Measurements from ENCODE around the gene UBR3. TPM values are rescaled to one million over a fixed set of nuclear protein-coding genes. Genes with fewer than 3 reads are reported as not detected.

Gene UBR3
- total RNA-seq, 4 donors from 2014 or later, result 40.0 to 147 (median 87.7) TPM

- intact Hi-C loops (cut with DNase I; ENCODE audit: low total_unique reads), result no loop called here
- no peak overlapping the region for H3K4me3 ChIP-seq
- TF ChIP-seq CTCF (IDR thresholded peaks at IDR 0.05) (no peak), POLR2A (IDR thresholded peaks at IDR 0.05) (no peak)
- H3K27me3 ChIP-seq, result no peaks in the 10 kb centered on the region
- no peak overlapping the region for H3K27ac ChIP-seq
- no peaks in the 10 kb centered on the region for H3K4me1 ChIP-seq
- DNase-seq, result no peak
- H3K9me3 ChIP-seq, result peaks cover 0 to 8% of the 10 kb centered on the region in 2 donors
- no peaks in the 10 kb centered on the region for H3K36me3 ChIP-seq
These were observed 151.3 kb downstream of the UBR3 start for GRCh38 chr2:169978402-169979017.

- DNase-seq, result no peak
- intact Hi-C loops (cut with DNase I; ENCODE audit: low total_unique reads), result no loop called here
- H3K27me3 ChIP-seq, result no peaks in the 10 kb centered on the region
- no peaks in the 10 kb centered on the region for H3K4me1 ChIP-seq
- H3K4me3 ChIP-seq, result no peak overlapping the region
- no peak for TF ChIP-seq CTCF (IDR thresholded peaks at IDR 0.05)
- no peak for TF ChIP-seq POLR2A (IDR thresholded peaks at IDR 0.05)
- H3K27ac ChIP-seq, result no peak overlapping the region
- H3K36me3 ChIP-seq, result no peaks in the 10 kb centered on the region
- H3K9me3 ChIP-seq, result peaks cover 0 to 8% of the 10 kb centered on the region in 2 donors
These were observed 151.8 kb downstream of the UBR3 start for GRCh38 chr2:169979025-169979424.

GRCh38 chr2:169980001-169980400 lies 152.7 kb downstream of the UBR3 start:
- no peaks in the 10 kb centered on the region for H3K36me3 ChIP-seq
- no peaks in the 10 kb centered on the region for H3K27me3 ChIP-seq
- H3K9me3 ChIP-seq, result peaks cover 0 to 8% of the 10 kb centered on the region in 2 donors
- TF ChIP-seq POLR2A (IDR thresholded peaks at IDR 0.05) (no peak), CTCF (IDR thresholded peaks at IDR 0.05) (no peak)
- no peak overlapping the region for H3K27ac ChIP-seq
- DNase-seq, result no peak
- intact Hi-C loops (cut with DNase I; ENCODE audit: low total_unique reads), result no loop called here
- no peak overlapping the region for H3K4me3 ChIP-seq
- no peaks in the 10 kb centered on the region for H3K4me1 ChIP-seq

- no peak overlapping the region for H3K27ac ChIP-seq
- no peaks in the 10 kb centered on the region for H3K4me1 ChIP-seq
- H3K9me3 ChIP-seq, result peaks cover 0 to 8% of the 10 kb centered on the region in 2 donors
- TF ChIP-seq CTCF (IDR thresholded peaks at IDR 0.05) (no peak), POLR2A (IDR thresholded peaks at IDR 0.05) (no peak)
- DNase-seq, result no peak
- H3K4me3 ChIP-seq, result no peak overlapping the region
- intact Hi-C loops (cut with DNase I; ENCODE audit: low total_unique reads), result no loop called here
- H3K27me3 ChIP-seq, result no peaks in the 10 kb centered on the region
- no peaks in the 10 kb centered on the region for H3K36me3 ChIP-seq
These were observed 153.4 kb downstream of the UBR3 start for GRCh38 chr2:169980643-169981042.

- Histone ChIP-seq H3K27ac (no peak overlapping the region), H3K9me3 (no peaks in the 10 kb centered on the region), H3K27me3 (no peaks in the 10 kb centered on the region), H3K4me3 (no peak overlapping the region), H3K36me3 (no peaks in the 10 kb centered on the region), H3K4me1 (no peaks in the 10 kb centered on the region)
- no peak for DNase-seq
- TF ChIP-seq CTCF (IDR thresholded peaks at IDR 0.05) (no peak), POLR2A (IDR thresholded peaks at IDR 0.05) (no peak)
- intact Hi-C loops (cut with DNase I; ENCODE audit: low total_unique reads), result no loop called here
These were observed 155.7 kb downstream of the UBR3 start for GRCh38 chr2:169982929-169983328.
